ENCODE measurements around the gene PRR11.
"Not testable (repeated sequence)": the region's sequence is repeated elsewhere in the genome, so short reads cannot be mapped to it uniquely, and the experiment has no call there.

PRR11 gene

GRCh38 chr17:59220328-59221158 lies 65.0 kb downstream of the PRR11 start, which contains the start of gene GDPD1:
Gene GDPD1, plus strand, starts transcription at chr17:59220511. Its CDS starts 99 bp downstream, at chr17:59220610.
- DNase-seq (ENCODE audit: low read depth): peak; percentile 95

GRCh38 chr17:59221159-59221847 lies 65.8 kb downstream of the PRR11 start:
- DNase-seq (ENCODE audit: low read depth): no peak

GRCh38 chr17:59223813-59224212 lies 68.3 kb downstream of the PRR11 start:
- no peak for DNase-seq (ENCODE audit: low read depth)

- DNase-seq (ENCODE audit: low read depth): not testable (repeated sequence)
Observed at GRCh38 chr17:59228588-59228987, 73.0 kb downstream of the PRR11 start.

- DNase-seq (ENCODE audit: low read depth): no peak
Observed at GRCh38 chr17:59230764-59231163, 75.2 kb downstream of the PRR11 start.

GRCh38 chr17:59234631-59235030 lies 79.1 kb downstream of the PRR11 start:
- no peak for DNase-seq (ENCODE audit: low read depth)

GRCh38 chr17:59238906-59239305 lies 83.4 kb downstream of the PRR11 start:
- no peak for DNase-seq (ENCODE audit: low read depth)

GRCh38 chr17:59244081-59244480 lies 88.5 kb downstream of the PRR11 start:
- no peak for DNase-seq (ENCODE audit: low read depth)
